ENCODE measurements around the gene ZNF100. TPM values are rescaled to one million over a fixed set of nuclear protein-coding genes. Genes with fewer than 3 reads are reported as not detected.
"Not testable (repeated sequence)": the region's sequence is repeated elsewhere in the genome, so short reads cannot be mapped to it uniquely, and the experiment has no call there.

The ZNF100 gene
- total RNA-seq, 5 donors from 2014 or later (not counting 1 experiment from before 2014, with no cell fraction given): 6.3 to 23.5 (median 21.1) TPM

DNA sequence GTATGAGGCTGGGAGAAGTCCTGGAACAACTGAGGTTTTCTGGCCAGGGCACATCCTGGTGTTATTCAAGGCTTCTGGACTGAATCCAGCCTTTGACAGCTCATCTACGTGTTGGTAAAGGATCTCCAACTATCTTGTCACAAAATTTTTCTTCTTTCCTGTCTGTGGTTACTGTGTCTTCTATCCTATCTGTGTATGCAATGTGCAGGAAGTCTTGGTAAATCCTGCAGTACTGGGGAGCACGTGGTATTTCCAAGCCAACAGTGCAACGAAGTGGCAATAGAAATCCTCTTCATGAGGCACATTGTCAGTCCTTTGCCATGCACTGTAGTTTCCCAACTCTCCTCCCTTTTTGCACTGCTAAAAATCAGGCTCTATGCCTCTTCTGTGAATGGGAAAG, 86.7 kb downstream of the ZNF100 start:
- no peak for ATAC-seq (replicated peaks in 1 of 4)
- no peak overlapping the region for H3K4me3 Mint-ChIP-seq
- Histone ChIP-seq H3K36me3 (ENCODE audit: control insufficient read depth in 2 of 2, extremely low read depth in 1 of 2, insufficient read depth in 1 of 2, low read length in 1 of 2) (no peaks in the 10 kb centered on the region), H3K9me3 (no peaks in the 10 kb centered on the region), H3K4me3 (ENCODE audit: control insufficient read depth in 1 of 2, extremely low read depth in 1 of 2, low read length in 1 of 2) (no peak overlapping the region), H3K4me1 (ENCODE audit: control insufficient read depth in 1 of 2, extremely low read depth in 1 of 2, insufficient read depth in 2 of 2, low read length in 2 of 2) (peaks cover 0 to 6% of the 10 kb centered on the region in 2 experiments), H3K27ac (ENCODE audit: low read length) (no peak overlapping the region), H3K27me3 (replicated peaks in 1 of 2; ENCODE audit: control insufficient read depth in 2 of 2, extremely low read depth in 1 of 2, insufficient read depth in 2 of 2, low read length in 1 of 2) (peaks cover 0 to 6% of the 10 kb centered on the region in 2 experiments)
- H3K4me1 Mint-ChIP-seq: peaks cover 0 to 15% (median 3%) of the 10 kb centered on the region in 3 donors
- ChIA-PET POLR2A (interaction anchor here in 1 of 2 donors (0.6 kb wide), 1 partner anchor 1708 kb away, joined by 3 read pairs; no protein-coding TSS in a partner anchor), CTCF (no interaction called here)
- H3K9me3 Mint-ChIP-seq: peaks cover 0 to 15% (median 4%) of the 10 kb centered on the region in 3 donors
- DNase-seq: no peak
- H3K36me3 Mint-ChIP-seq: no peaks in the 10 kb centered on the region
- no peak overlapping the region for H3K27ac Mint-ChIP-seq
- peaks cover 0 to 3% of the 10 kb centered on the region in 2 donors for H3K27me3 Mint-ChIP-seq
- 40% methylated on average over 2 of the region's 3 CpGs for WGBS (ENCODE audit: insufficient coverage)

DNA sequence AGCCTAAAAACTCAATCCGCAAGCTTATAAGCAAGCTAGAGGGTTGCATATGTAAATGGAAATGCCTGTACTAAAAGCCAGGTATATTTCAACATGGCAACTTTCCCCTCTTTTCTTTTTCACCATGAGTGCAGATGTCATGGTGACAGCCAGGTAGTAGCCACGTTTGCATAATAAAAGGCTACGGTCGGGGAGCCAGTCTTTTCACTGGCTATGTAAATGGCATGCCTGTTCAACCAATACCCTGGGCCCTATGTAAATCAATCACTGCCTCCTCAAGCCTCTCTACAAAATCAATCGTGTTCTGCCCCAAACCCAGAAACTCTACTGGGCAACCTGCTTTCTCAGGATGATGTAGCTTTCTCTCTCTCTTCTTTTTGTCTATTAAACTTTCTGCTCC, 87.4 kb downstream of the ZNF100 start:
- Mint-ChIP-seq H3K4me3 (no peak overlapping the region), H3K36me3 (no peaks in the 10 kb centered on the region), H3K9me3 (peaks cover 0 to 15% (median 4%) of the 10 kb centered on the region in 3 donors), H3K4me1 (peaks cover 0 to 15% (median 3%) of the 10 kb centered on the region in 3 donors), H3K27me3 (peaks cover 0 to 2% of the 10 kb centered on the region in 2 donors), H3K27ac (no peak overlapping the region)
- DNase-seq (no peak), ATAC-seq (replicated peaks in 1 of 4) (no peak)
- H3K4me3 ChIP-seq (ENCODE audit: control insufficient read depth in 1 of 2, extremely low read depth in 1 of 2, low read length in 1 of 2): no peak overlapping the region
- ChIA-PET CTCF (no interaction called here), POLR2A (interaction anchor here in 1 of 2 donors (0.6 kb wide), 1 partner anchor 1709 kb away, joined by 3 read pairs; no protein-coding TSS in a partner anchor)
- H3K36me3 ChIP-seq (ENCODE audit: control insufficient read depth in 2 of 2, extremely low read depth in 1 of 2, insufficient read depth in 1 of 2, low read length in 1 of 2): no peaks in the 10 kb centered on the region
- no peak overlapping the region for H3K27ac ChIP-seq (ENCODE audit: low read length)
- H3K9me3 ChIP-seq: no peaks in the 10 kb centered on the region
- WGBS (ENCODE audit: insufficient coverage): no CpG with 5 or more reads among the region's 5 CpGs
- H3K27me3 ChIP-seq (replicated peaks in 1 of 2; ENCODE audit: control insufficient read depth in 2 of 2, extremely low read depth in 1 of 2, insufficient read depth in 2 of 2, low read length in 1 of 2): peaks cover 0 to 6% of the 10 kb centered on the region in 2 experiments
- H3K4me1 ChIP-seq (ENCODE audit: control insufficient read depth in 1 of 2, extremely low read depth in 1 of 2, insufficient read depth in 2 of 2, low read length in 2 of 2): peaks cover 0 to 6% of the 10 kb centered on the region in 2 experiments

- peak in 15 of 35 experiments; percentile 1 to 30 (median 5) for DNase-seq
- Histone ChIP-seq H3K36me3 (ENCODE audit: control insufficient read depth in 2 of 2, extremely low read depth in 1 of 2, insufficient read depth in 1 of 2, low read length in 1 of 2) (no peaks in the 10 kb centered on the region), H3K9me3 (no peaks in the 10 kb centered on the region), H3K4me3 (ENCODE audit: control insufficient read depth in 1 of 2, extremely low read depth in 1 of 2, low read length in 1 of 2) (peak overlapping the region in 1 of 2 donors; percentile 23), H3K27me3 (replicated peaks in 1 of 2; ENCODE audit: control insufficient read depth in 2 of 2, extremely low read depth in 1 of 2, insufficient read depth in 2 of 2, low read length in 1 of 2) (peaks cover 0 to 6% of the 10 kb centered on the region in 2 experiments), H3K27ac (ENCODE audit: low read length) (no peak overlapping the region), H3K4me1 (ENCODE audit: control insufficient read depth in 1 of 2, extremely low read depth in 1 of 2, insufficient read depth in 2 of 2, low read length in 2 of 2) (peaks cover 0 to 6% of the 10 kb centered on the region in 2 experiments)
- Mint-ChIP-seq H3K4me1 (peaks cover 0 to 15% (median 3%) of the 10 kb centered on the region in 3 donors), H3K9me3 (peaks cover 0 to 10% (median 4%) of the 10 kb centered on the region in 3 donors), H3K36me3 (no peaks in the 10 kb centered on the region), H3K4me3 (peak overlapping the region; percentile 28 to 85 (median 49)), H3K27ac (no peak overlapping the region), H3K27me3 (peaks cover 0 to 2% of the 10 kb centered on the region in 2 donors)
- 73% methylated on average over 27 of the region's 38 CpGs for WGBS (ENCODE audit: insufficient coverage)
- CTCF ChIA-PET: no interaction called here
- ATAC-seq (replicated peaks in 1 of 4): peak in 3 of 4 experiments; percentile 50 to 76 (median 60)
- POLR2A ChIA-PET: no interaction called here
Measured at GRCh38 chr19:21677696-21678418, 89.5 kb downstream of the ZNF100 start.

GRCh38 chr19:21674454-21674853, 92.9 kb downstream of the ZNF100 start:
- no CpG with 5 or more reads among the region's 1 CpG for WGBS (ENCODE audit: insufficient coverage)
- H3K27ac Mint-ChIP-seq: no peak overlapping the region
- Histone ChIP-seq H3K36me3 (ENCODE audit: control insufficient read depth in 2 of 2, extremely low read depth in 1 of 2, insufficient read depth in 1 of 2, low read length in 1 of 2) (no peaks in the 10 kb centered on the region), H3K4me1 (ENCODE audit: control insufficient read depth in 1 of 2, extremely low read depth in 1 of 2, insufficient read depth in 2 of 2, low read length in 2 of 2) (peaks cover 0 to 6% of the 10 kb centered on the region in 2 experiments), H3K4me3 (ENCODE audit: control insufficient read depth in 1 of 2, extremely low read depth in 1 of 2, low read length in 1 of 2) (no peak overlapping the region), H3K27me3 (replicated peaks in 1 of 2; ENCODE audit: control insufficient read depth in 2 of 2, extremely low read depth in 1 of 2, insufficient read depth in 2 of 2, low read length in 1 of 2) (peaks cover 0 to 6% of the 10 kb centered on the region in 2 experiments), H3K27ac (ENCODE audit: low read length) (no peak overlapping the region), H3K9me3 (no peaks in the 10 kb centered on the region)
- peaks cover 0 to 2% of the 10 kb centered on the region in 2 donors for H3K27me3 Mint-ChIP-seq
- DNase-seq: no peak
- H3K4me3 Mint-ChIP-seq: no peak overlapping the region
- peaks cover 0 to 9% (median 3%) of the 10 kb centered on the region in 3 donors for H3K4me1 Mint-ChIP-seq
- no peaks in the 10 kb centered on the region for H3K9me3 Mint-ChIP-seq
- ATAC-seq (replicated peaks in 1 of 4): no peak
- ChIA-PET CTCF (no interaction called here), POLR2A (no interaction called here)
- no peaks in the 10 kb centered on the region for H3K36me3 Mint-ChIP-seq

- H3K9me3 ChIP-seq, H3K36me3 Mint-ChIP-seq: not testable (repeated sequence)
- no CpG with 5 or more reads among the region's 2 CpGs for WGBS (ENCODE audit: insufficient coverage)
Measured at GRCh38 chr19:21673479-21673878, 93.9 kb downstream of the ZNF100 start.

More at GRCh38 chr19:21673479-21673878, 93.9 kb downstream of the ZNF100 start:
- ATAC-seq (replicated peaks in 1 of 4); H3K36me3 ChIP-seq (ENCODE audit: control insufficient read depth in 2 of 2, extremely low read depth in 1 of 2, insufficient read depth in 1 of 2, low read length in 1 of 2); H3K4me3 Mint-ChIP-seq; H3K27me3 Mint-ChIP-seq; H3K9me3 Mint-ChIP-seq; POLR2A ChIA-PET; DNase-seq; H3K27ac Mint-ChIP-seq; H3K27ac ChIP-seq (ENCODE audit: low read length); H3K4me3 ChIP-seq (ENCODE audit: control insufficient read depth in 1 of 2, extremely low read depth in 1 of 2, low read length in 1 of 2); CTCF ChIA-PET; H3K4me1 Mint-ChIP-seq; H3K27me3 ChIP-seq (replicated peaks in 1 of 2; ENCODE audit: control insufficient read depth in 2 of 2, extremely low read depth in 1 of 2, insufficient read depth in 2 of 2, low read length in 1 of 2); H3K4me1 ChIP-seq (ENCODE audit: control insufficient read depth in 1 of 2, extremely low read depth in 1 of 2, insufficient read depth in 2 of 2, low read length in 2 of 2): not testable (repeated sequence)
